ENCODE results near the gene SUCLG1.
A peak's percentile ranks its signal among the peaks of the same experiment; 100 is the strongest.
"Not testable (repeated sequence)": the region's sequence is repeated elsewhere in the genome, so short reads cannot be mapped to it uniquely, and the experiment has no call there.

SUCLG1 gene

GRCh38 chr2:84459018-84459943, at the start of gene SUCLG1:
TSS of gene SUCLG1 (minus strand) at chr2:84459280. CDS start at chr2:84459269, 11 bp downstream.
- DNase-seq (ENCODE audit: low read depth in 1 of 2, low spot score in 1 of 2), result peak; percentile 68 to 69

GRCh38 chr2:84498150-84498799, 39.2 kb upstream of the SUCLG1 start:
- no peak for DNase-seq (ENCODE audit: low read depth in 1 of 2, low spot score in 1 of 2)

- DNase-seq (ENCODE audit: low read depth in 1 of 2, low spot score in 1 of 2), result no peak
These were observed 38.2 kb upstream of the SUCLG1 start for GRCh38 chr2:84497285-84497684.

- DNase-seq (ENCODE audit: low read depth in 1 of 2, low spot score in 1 of 2), result no peak
These were observed 37.3 kb upstream of the SUCLG1 start for GRCh38 chr2:84496386-84496785.

- DNase-seq (ENCODE audit: low read depth in 1 of 2, low spot score in 1 of 2), result no peak
These were observed 36.6 kb upstream of the SUCLG1 start for GRCh38 chr2:84495539-84496146.

GRCh38 chr2:84494070-84494469, 35.0 kb upstream of the SUCLG1 start:
- DNase-seq (ENCODE audit: low read depth in 1 of 2, low spot score in 1 of 2), result no peak

- no peak for DNase-seq (ENCODE audit: low read depth in 1 of 2, low spot score in 1 of 2)
These were observed 34.4 kb upstream of the SUCLG1 start for GRCh38 chr2:84493514-84493913.

GRCh38 chr2:84492571-84492970, 33.5 kb upstream of the SUCLG1 start:
- DNase-seq (ENCODE audit: low read depth in 1 of 2, low spot score in 1 of 2), result no peak

- DNase-seq (ENCODE audit: low read depth in 1 of 2, low spot score in 1 of 2), result no peak
These were observed 32.7 kb upstream of the SUCLG1 start for GRCh38 chr2:84491741-84492140.

- no peak for DNase-seq (ENCODE audit: low read depth in 1 of 2, low spot score in 1 of 2)
These were observed 32.2 kb upstream of the SUCLG1 start for GRCh38 chr2:84491256-84491655.

GRCh38 chr2:84487298-84487996, 28.4 kb upstream of the SUCLG1 start:
- no peak for DNase-seq (ENCODE audit: low read depth in 1 of 2, low spot score in 1 of 2)

- DNase-seq (ENCODE audit: low read depth in 1 of 2, low spot score in 1 of 2), result no peak
These were observed 27.5 kb upstream of the SUCLG1 start for GRCh38 chr2:84486441-84487115.

GRCh38 chr2:84483320-84483719, 24.2 kb upstream of the SUCLG1 start:
- DNase-seq (ENCODE audit: low read depth in 1 of 2, low spot score in 1 of 2), result no peak

GRCh38 chr2:84482603-84483002, 23.5 kb upstream of the SUCLG1 start:
- no peak for DNase-seq (ENCODE audit: low read depth in 1 of 2, low spot score in 1 of 2)

GRCh38 chr2:84481702-84482101, 22.6 kb upstream of the SUCLG1 start:
- DNase-seq (ENCODE audit: low read depth in 1 of 2, low spot score in 1 of 2), result no peak

- DNase-seq (ENCODE audit: low read depth in 1 of 2, low spot score in 1 of 2), result no peak
These were observed 19.8 kb upstream of the SUCLG1 start for GRCh38 chr2:84478867-84479266.

- no peak for DNase-seq (ENCODE audit: low read depth in 1 of 2, low spot score in 1 of 2)
These were observed 18.8 kb upstream of the SUCLG1 start for GRCh38 chr2:84477886-84478285.

GRCh38 chr2:84474176-84474575, 15.1 kb upstream of the SUCLG1 start:
- no peak for DNase-seq (ENCODE audit: low read depth in 1 of 2, low spot score in 1 of 2)

- no peak for DNase-seq (ENCODE audit: low read depth in 1 of 2, low spot score in 1 of 2)
These were observed 13.9 kb upstream of the SUCLG1 start for GRCh38 chr2:84472856-84473565.

- DNase-seq (ENCODE audit: low read depth in 1 of 2, low spot score in 1 of 2), result not testable (repeated sequence)
These were observed 13.3 kb upstream of the SUCLG1 start for GRCh38 chr2:84472423-84472822.
